HG03378 (cell line): ENCODE measurements around the gene SEC14L3.
"Not testable (repeated sequence)": the region's sequence is repeated elsewhere in the genome, so short reads cannot be mapped to it uniquely, and the experiment has no call there.

Experiments used
- ATAC-seq: cut with Tn5 transposase; IDR thresholded peaks from one replicate; pipeline ENCODE4 v1.9.1; 2021; ENCODE audit warnings: mild to moderate bottlenecking, moderate library complexity; ENCODE audit not compliant: unreplicated experiment

Gene SEC14L3

GRCh38 chr22:30486661-30487115 lies 14.9 kb upstream of the SEC14L3 start:
- no peak for ATAC-seq

DNA sequence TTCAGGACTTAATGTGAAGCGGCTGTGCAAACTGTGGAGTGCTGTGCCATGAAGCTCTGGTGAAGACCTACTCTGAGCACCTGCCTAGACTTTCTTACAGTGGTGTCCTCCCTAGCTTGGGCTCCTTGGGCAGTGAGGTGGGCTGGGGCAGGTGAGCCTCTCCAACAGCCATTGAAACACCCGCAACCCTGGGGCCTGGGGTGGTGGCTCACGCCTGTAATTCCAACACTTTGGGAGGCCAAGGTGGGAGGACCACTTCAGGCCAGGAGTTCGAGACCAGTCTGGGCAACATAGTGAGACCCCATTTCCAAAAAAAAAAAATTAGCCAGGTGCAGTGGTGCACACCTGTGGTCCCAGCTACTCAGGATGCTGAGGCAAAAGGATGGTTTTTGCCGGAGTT lies 14.3 kb upstream of the SEC14L3 start:
- ATAC-seq, result no peak

DNA sequence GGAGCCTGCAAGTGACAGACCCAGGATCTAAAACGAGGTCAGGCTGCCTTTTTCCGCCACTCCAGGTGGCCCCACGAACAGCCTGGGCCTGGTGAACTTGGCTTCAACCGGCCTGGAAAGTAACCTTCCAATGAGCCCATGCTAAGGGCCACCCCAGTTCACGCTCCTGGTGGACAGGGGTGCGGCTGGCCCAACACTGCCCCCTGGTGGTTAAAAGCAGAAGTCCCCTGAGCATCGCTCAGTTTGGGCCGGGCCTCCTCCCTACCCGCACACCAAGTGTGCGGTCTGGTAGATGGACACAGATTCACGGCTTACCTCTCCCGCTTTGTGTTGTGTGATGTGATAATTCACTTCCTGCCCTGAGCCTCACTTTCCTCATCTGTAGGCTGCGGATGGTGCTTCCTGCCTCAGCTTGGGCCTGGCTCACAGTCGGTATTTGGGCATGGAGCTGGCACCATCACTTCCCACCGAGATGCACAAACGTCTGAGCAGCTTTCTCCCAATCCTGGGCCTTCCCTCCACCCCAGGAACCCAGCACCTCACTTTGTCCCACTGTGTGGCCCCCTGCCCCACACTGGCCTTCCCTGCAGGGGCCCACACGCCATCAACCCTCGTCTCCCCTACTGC lies 13.7 kb upstream of the SEC14L3 start:
- ATAC-seq, result no peak

GRCh38 chr22:30483169-30483568 lies 11.4 kb upstream of the SEC14L3 start:
- ATAC-seq, result no peak

DNA sequence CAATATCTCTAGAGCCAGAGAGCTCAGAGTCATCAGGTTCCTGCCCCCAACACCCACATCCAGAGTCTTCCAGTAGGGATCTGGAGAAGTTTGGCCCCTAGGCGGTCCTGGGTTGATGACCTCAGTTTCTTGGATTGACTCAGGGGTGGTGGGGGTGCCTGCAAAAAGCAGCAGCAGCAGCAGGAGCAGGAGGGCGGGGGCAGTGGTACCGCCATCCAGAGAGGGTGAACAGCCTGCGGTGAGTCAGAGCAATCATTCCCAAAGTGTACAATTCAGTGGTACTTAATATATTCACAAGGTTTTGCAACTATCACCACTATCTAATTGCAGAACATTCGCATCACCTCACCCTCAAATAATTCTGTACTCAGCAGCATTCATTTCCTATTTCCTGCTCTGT lies 9.9 kb upstream of the SEC14L3 start:
- no peak for ATAC-seq

- no peak for ATAC-seq
These were observed 8.2 kb upstream of the SEC14L3 start for GRCh38 chr22:30479981-30480380.

DNA sequence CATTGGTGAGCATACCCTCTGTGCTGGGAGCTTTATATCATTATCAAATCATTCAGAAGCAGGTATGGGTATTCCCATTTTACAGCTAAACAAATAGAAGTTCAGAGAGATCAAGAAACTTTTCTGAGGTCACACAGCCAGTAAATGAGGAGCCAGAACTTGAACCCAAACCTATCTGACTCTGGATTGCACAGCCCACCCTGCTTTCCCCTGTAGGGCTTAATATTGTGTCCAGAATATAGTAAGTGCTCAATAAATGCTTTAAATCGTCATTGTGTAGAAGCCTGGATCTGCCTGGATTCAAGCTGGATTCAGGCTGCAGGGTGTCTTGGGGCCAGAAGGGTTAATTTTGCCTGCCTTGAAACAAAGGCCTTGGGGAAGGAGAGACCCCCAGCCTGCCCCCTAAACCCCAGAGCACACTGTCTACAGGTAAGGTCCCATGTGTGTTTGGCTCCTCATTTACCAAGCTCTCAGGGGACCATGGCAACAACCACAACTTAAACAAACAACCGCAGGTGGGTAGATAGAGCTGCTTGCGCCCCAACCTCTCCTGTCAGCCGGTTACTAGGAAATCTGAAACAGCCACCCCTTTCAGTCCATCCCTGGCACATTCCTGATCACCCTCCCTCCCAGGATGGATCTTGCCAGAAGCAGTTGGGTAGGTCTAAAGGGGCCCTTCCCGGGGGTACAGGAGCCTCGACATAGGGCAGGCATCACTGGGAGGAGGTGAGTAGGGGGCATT lies 3.0 kb upstream of the SEC14L3 start:
- ATAC-seq, result no peak

DNA sequence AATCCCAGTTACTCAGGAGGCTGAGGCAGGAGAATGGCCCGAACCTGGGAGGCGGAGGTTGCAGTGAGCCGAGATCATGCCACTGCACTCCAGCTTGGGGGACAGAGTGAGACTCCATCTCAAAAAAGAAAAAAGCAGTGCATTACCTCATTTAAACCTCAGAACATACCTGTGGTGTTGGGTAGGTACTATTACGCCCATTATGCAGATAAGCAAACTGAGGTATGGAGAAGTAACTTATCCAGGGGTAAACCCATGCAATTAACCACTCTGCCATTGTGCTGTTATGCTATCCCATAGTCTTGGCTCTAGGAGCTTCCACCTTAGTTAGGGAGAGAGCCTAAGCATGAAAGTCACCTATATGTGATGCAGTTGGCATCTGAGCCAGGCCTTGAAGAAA lies 2.3 kb upstream of the SEC14L3 start:
- no peak for ATAC-seq

DNA sequence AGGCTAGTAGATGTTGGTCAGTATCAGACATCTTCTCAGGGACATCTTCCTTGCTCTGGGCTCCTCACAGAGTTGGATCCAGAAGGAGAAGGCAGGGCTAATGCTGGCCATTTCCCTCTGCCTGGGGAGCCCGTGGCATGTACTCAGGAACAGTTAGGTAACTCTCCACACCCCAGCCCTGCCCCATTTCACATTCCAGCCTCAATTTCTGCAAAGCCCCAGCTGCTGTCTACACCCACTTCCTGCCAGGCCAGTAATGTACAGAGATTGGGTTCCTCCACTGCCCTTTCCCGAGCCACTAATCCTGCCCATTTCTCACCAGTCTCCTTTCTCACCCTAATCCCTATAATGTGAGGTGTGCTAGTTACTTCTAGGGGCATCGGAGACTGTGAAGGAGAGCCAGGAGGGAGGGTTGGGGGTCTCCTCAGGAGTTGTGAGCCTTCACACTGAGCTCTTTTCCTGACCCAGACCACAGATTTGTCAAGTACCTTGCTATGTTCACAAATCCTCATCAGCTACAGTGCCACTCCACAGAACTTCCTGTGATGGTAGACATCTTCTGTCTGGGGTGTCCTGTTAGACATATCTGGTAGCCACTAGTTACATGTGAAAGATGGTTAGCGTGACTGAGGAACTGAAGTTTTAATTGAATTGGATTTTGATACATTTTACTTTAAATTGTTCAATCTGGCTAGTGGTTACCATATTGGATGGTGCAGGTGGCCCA lies 1.3 kb upstream of the SEC14L3 start:
- no peak for ATAC-seq

GRCh38 chr22:30470655-30471054 lies 1.2 kb downstream of the SEC14L3 start:
- no peak for ATAC-seq

GRCh38 chr22:30469165-30469564 lies 2.7 kb downstream of the SEC14L3 start:
- no peak for ATAC-seq

- ATAC-seq, result not testable (repeated sequence)
These were observed 11.3 kb downstream of the SEC14L3 start for GRCh38 chr22:30460555-30460954.

GRCh38 chr22:30460147-30460546 lies 11.7 kb downstream of the SEC14L3 start:
- ATAC-seq, result no peak

GRCh38 chr22:30459181-30460052 lies 12.4 kb downstream of the SEC14L3 start:
- no peak for ATAC-seq

DNA sequence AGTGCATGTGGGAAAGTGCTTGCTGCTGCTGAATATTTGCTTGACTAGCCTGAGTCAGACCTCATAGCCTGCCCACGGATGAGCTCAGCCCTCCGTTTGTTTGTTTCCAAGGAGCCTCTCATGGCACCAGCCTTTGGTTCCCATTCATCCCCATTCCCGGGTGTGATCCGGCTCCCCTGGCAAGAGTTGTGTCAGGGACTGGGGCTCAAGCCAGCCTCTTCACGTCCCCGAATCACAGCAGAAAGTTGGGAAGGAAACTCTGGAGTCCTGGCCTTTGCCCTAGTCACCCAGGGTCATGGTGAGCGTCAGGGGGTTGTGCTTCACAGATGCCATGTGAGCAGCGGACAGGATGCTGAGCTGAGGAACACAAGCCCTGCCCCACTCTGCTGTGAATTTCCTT lies 13.8 kb downstream of the SEC14L3 start:
- ATAC-seq, result no peak

DNA sequence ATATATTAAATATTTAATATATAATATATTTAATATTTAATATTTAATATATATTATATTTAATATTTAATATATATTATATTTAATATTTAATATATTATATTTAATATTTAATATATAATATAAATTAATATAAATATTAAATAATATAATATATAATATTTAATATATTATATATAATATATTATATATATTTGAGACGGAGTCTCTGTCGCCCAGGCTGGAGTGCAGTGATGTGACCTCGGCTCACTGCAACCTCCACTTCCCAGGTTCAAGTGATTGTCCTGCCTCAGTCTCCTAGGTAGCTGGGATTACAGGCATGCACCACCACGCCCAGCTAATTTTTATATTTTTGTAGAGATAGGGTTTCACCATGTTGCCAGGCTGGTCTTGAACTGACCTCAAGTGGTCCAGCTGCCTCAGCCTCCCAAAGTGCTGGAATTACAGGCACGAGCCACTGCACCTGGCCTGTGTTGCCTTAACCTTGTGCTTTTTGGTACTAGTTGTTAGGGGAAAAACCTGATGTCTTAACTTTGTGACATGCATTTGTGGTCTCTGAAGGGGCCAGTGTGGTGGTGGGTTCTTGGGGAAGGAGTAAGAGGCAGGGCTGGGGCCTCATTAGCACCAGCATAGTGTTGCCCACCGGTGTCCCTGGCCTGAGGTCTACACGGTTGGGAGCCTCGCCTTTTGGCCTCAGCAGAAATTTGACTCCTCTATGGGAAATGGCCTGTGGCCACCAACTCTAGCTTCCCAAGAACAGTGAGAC lies 16.6 kb downstream of the SEC14L3 start:
- ATAC-seq, result no peak

GRCh38 chr22:30453731-30454510 lies 17.9 kb downstream of the SEC14L3 start:
- ATAC-seq, result no peak

GRCh38 chr22:30452861-30453260 lies 19.0 kb downstream of the SEC14L3 start:
- no peak for ATAC-seq

DNA sequence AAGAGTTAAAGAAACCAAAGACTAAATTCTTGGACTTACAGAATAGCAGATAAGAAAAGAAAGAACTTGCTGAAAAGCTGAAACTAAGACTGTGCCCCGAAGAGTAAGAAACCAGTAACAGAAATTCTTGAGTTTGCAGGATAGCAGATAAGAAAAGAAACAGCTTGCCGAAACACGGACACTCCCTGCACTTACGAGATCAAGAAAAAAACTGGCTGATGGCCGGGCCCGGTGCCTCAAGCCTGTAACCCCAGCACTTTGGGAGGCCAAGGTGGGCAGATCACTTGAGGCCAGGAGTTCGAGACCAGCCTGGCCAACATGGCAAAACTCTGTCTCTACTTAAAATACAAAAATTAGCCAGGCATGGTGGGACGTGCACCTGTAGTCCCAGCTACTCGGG lies 20.3 kb downstream of the SEC14L3 start:
- not testable (repeated sequence) for ATAC-seq
